ENCODE measurements around the gene TMPRSS11F.

DNA sequence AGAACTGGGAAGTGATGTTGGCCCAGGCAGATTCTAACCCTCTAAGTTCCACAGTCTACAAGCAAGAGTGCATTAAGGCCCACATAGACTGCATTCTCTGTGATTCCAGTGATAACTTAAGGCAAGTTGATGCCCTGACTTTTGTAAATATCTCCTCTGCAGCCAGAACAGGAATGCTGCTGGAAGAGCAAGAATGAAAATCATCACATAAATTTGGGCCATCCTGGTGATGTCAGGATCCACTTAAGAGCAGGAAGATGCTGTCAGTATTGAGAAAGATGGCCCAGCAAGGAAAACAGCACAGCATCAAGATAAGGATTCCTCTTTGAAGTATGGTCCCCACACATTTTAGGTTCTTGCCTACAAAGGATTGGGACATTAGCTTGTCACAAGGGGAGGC lies 52.4 kb downstream of the TMPRSS11F start:
- TF ChIP-seq, protein P1, sequence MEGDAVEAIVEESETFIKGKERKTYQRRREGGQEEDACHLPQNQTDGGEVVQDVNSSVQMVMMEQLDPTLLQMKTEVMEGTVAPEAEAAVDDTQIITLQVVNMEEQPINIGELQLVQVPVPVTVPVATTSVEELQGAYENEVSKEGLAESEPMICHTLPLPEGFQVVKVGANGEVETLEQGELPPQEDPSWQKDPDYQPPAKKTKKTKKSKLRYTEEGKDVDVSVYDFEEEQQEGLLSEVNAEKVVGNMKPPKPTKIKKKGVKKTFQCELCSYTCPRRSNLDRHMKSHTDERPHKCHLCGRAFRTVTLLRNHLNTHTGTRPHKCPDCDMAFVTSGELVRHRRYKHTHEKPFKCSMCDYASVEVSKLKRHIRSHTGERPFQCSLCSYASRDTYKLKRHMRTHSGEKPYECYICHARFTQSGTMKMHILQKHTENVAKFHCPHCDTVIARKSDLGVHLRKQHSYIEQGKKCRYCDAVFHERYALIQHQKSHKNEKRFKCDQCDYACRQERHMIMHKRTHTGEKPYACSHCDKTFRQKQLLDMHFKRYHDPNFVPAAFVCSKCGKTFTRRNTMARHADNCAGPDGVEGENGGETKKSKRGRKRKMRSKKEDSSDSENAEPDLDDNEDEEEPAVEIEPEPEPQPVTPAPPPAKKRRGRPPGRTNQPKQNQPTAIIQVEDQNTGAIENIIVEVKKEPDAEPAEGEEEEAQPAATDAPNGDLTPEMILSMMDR (IDR thresholded peaks at IDR 0.05 in 2 of 3, conservative IDR thresholded peaks at IDR 0.05 in 1 of 3; ENCODE audit: insufficient read depth in 2 of 3, low read depth in 1 of 3, low read length in 3 of 3): no peak
- no peak for TF ChIP-seq SRSF7 (optimal IDR thresholded peaks at IDR 0.05; ENCODE audit: low read depth, low read length)
- TF ChIP-seq ZNF134 (CRISPR knock-in tag; conservative IDR thresholded peaks at IDR 0.05): no peak
- TF ChIP-seq ASH1L (IDR thresholded peaks at IDR 0.05; ENCODE audit: borderline replicate concordance, low read depth, partially characterized antibody): no peak
- no peak for TF ChIP-seq ZBTB33 (CRISPR knock-in tag; IDR thresholded peaks at IDR 0.05)
- TF ChIP-seq ZFP91 (CRISPR knock-in tag; IDR thresholded peaks at IDR 0.05): no peak
- TF ChIP-seq POLR2A (conservative IDR thresholded peaks at IDR 0.05): no peak
- TF ChIP-seq TCF7L2 (IDR thresholded peaks at IDR 0.05; ENCODE audit: low read depth, low read length): no peak
- TF ChIP-seq TARDBP (IDR thresholded peaks at IDR 0.05): no peak
- TF ChIP-seq ETV6 (IDR thresholded peaks at IDR 0.05; ENCODE audit: borderline replicate concordance in 1 of 2, low read depth in 2 of 2, low read length in 1 of 2): no peak
- no peak for TF ChIP-seq ETV6 (CRISPR knock-in tag; IDR thresholded peaks at IDR 0.05; ENCODE audit: borderline replicate concordance)
- TF ChIP-seq CEBPB (tag; IDR thresholded peaks at IDR 0.05): no peak
- no peak for TF ChIP-seq KDM4B (IDR thresholded peaks at IDR 0.05; ENCODE audit: borderline replicate concordance in 2 of 2, low read depth in 1 of 2)
- no peak for TF ChIP-seq PHB2 (IDR thresholded peaks at IDR 0.05; ENCODE audit: low read depth)
- no peak for TF ChIP-seq KDM2B (CRISPR knock-in tag; IDR thresholded peaks at IDR 0.05)

Measured in K562 (cell line).